SK-N-MC (cell line): ENCODE measurements around the gene PARP9.
"Not testable (repeated sequence)": the region's sequence is repeated elsewhere in the genome, so short reads cannot be mapped to it uniquely, and the experiment has no call there.

Experiments
- EZH2 ChIP-seq: fragments of 200-600 bp; sonication (generic); IDR thresholded peaks from one replicate; pipeline ENCODE4 v1.6.1; 2017; ENCODE audit warnings: antibody characterized with exemption
- POLR2AphosphoS5 ChIP-seq: IDR thresholded peaks from 2 replicates; pipeline ENCODE4 v1.6.1; 2012; ENCODE audit warnings: mild to moderate bottlenecking, low read depth, low read length, borderline replicate concordance

GRCh38 chr3:122568131-122568530, 4.0 kb upstream of the PARP9 start:
- TF ChIP-seq EZH2, POLR2AphosphoS5: not testable (repeated sequence)
